GM12878 (cell line): ENCODE data around the gene HLX. TPM values are rescaled to one million over a fixed set of nuclear protein-coding genes. Genes with fewer than 3 reads are reported as not detected.

Experiments used
- ATAC-seq: fragments of 200-7000 bp; cut with Tn5 transposase; 3 replicates; pipeline ENCODE4 v1.9.1; 2020; ENCODE audit warnings: mild to moderate bottlenecking, moderate library complexity
- BruUV-seq: library from RNA; stranded (reverse); fragments of 400-500 nt; replicated peaks from 2 replicates; lab custom pipeline; 2021; lab: Mats Ljungman, UMichigan
- CTCF ChIA-PET: fragments of 300-600 bp; sonication (Branson Sonifier 250); formaldehyde crosslinking; extraction: SDS; loops from one replicate; lab custom pipeline; 2021; ENCODE audit warnings: inconsistent platforms; lab: Yijun Ruan, JAX
- POLR2A ChIA-PET: fragments of 350-600 bp; formaldehyde crosslinking; extraction: SDS; loops from one replicate; lab custom pipeline; 2021; ENCODE audit warnings: inconsistent platforms; lab: Charles Lee
- RAD21 ChIA-PET: fragments of 300-600 bp; sonication (Branson Sonifier 250); formaldehyde crosslinking; loops from one replicate; lab custom pipeline; 2023; ENCODE audit warnings: antibody characterized with exemption; ENCODE audit not compliant: unreplicated experiment; lab: Charles Lee
- SMC1A ChIA-PET: fragments of 300-600 bp; sonication (Branson Sonifier 250); formaldehyde crosslinking; loops from one replicate; lab custom pipeline; 2023; ENCODE audit not compliant: unreplicated experiment, uncharacterized antibody; lab: Charles Lee
- DNase-seq: peaks from one replicate; pipeline ENCODE4 v3.0.0-alpha.2; 2011; ENCODE audit warnings: low read depth, low spot score
- FAIRE-seq: peaks from 3 replicates; lab custom pipeline; 2011; peaks lifted over from hg19 to GRCh38; lab: Jason Lieb, UNC
- H2AFZ ChIP-seq: 2 replicates; pipeline ENCODE4 v1.6.0; 2011; ENCODE audit warnings: low read depth, low read length, control low read depth; ENCODE audit not compliant: control insufficient read depth
- H3K27ac ChIP-seq: 2 replicates; pipeline ENCODE4 v1.5.1; 2011; ENCODE audit warnings: control low read depth; ENCODE audit not compliant: control insufficient read depth, insufficient read depth
- H3K27me3 ChIP-seq, 2 experiments: replicated peaks in 1 of 2; 2 replicates each; pipeline versions ENCODE4 v1.6.0 to v1.6.1; 2011; ENCODE audit warnings: low read length in 1 of 2; ENCODE audit not compliant: control insufficient read depth in 2 of 2, insufficient read depth in 2 of 2
- H3K36me3 ChIP-seq, 2 experiments: 2 replicates each; pipeline ENCODE4 v1.5.1; 2011; ENCODE audit warnings: low read length in 1 of 2; ENCODE audit not compliant: control insufficient read depth in 2 of 2, insufficient read depth in 2 of 2
- H3K4me1 ChIP-seq: 2 replicates; pipeline ENCODE4 v1.6.1; 2011; ENCODE audit warnings: mild to moderate bottlenecking, low read length, moderate library complexity, mixed read lengths; ENCODE audit not compliant: control insufficient read depth, insufficient read depth
- H3K4me2 ChIP-seq: 2 replicates; pipeline ENCODE4 v1.6.0; 2011; ENCODE audit warnings: control low read depth; ENCODE audit not compliant: control insufficient read depth, insufficient read depth
- H3K4me3 ChIP-seq: fragments of 200-600 bp; sonication (generic); 2 replicates; pipeline ENCODE4 v1.5.1; 2016
- H3K79me2 ChIP-seq: 2 replicates; pipeline ENCODE4 v1.6.0; 2011; ENCODE audit warnings: low read length; ENCODE audit not compliant: control insufficient read depth, insufficient read depth
- H3K9ac ChIP-seq: 2 replicates; pipeline ENCODE4 v1.8.0; 2011; ENCODE audit warnings: low read length, control low read depth, mixed read lengths; ENCODE audit not compliant: control insufficient read depth, insufficient read depth
- H3K9me3 ChIP-seq: replicated peaks from 3 replicates; pipeline ENCODE4 v1.5.1; 2011; ENCODE audit warnings: mild to moderate bottlenecking, low read length; ENCODE audit not compliant: control insufficient read depth, insufficient read depth
- H4K20me1 ChIP-seq: 2 replicates; pipeline ENCODE4 v1.6.0; 2011; ENCODE audit not compliant: control insufficient read depth, insufficient read depth
- CREB1 ChIP-seq: IDR thresholded peaks from 2 replicates; pipeline ENCODE4 v1.6.1; 2012; ENCODE audit warnings: low read depth, mild to moderate bottlenecking, inconsistent platforms
- EZH2 ChIP-seq: IDR thresholded peaks from 2 replicates; pipeline ENCODE4 v1.6.1; 2012; ENCODE audit warnings: low read depth, mild to moderate bottlenecking, control low read depth, inconsistent platforms, low read length, borderline replicate concordance; ENCODE audit not compliant: control insufficient read depth
- IRF4 ChIP-seq: IDR thresholded peaks from 2 replicates; pipeline ENCODE4 v1.6.1; 2011; ENCODE audit warnings: low read depth, low read length
- KAT2A ChIP-seq: conservative IDR thresholded peaks from 2 replicates; pipeline ENCODE4 v1.6.1; 2011; ENCODE audit warnings: low read depth, low read length; ENCODE audit not compliant: control insufficient read depth
- MEF2A ChIP-seq: IDR thresholded peaks from 2 replicates; pipeline ENCODE4 v1.6.1; 2011; ENCODE audit warnings: low read depth, mild to moderate bottlenecking, low read length, moderate library complexity; ENCODE audit not compliant: insufficient read depth
- POLR2AphosphoS5 ChIP-seq: IDR thresholded peaks from 2 replicates; pipeline ENCODE4 v1.6.1; 2011; ENCODE audit warnings: mild to moderate bottlenecking, low read length, inconsistent platforms
- RFX5 ChIP-seq: IDR thresholded peaks from 2 replicates; pipeline ENCODE4 v1.6.1; 2011; ENCODE audit warnings: low read depth, low read length, improper control_type of control experiment
- SIX5 ChIP-seq: IDR thresholded peaks from 2 replicates; pipeline ENCODE4 v1.6.1; 2011; ENCODE audit warnings: mild to moderate bottlenecking, low read depth, low read length, moderate library complexity; ENCODE audit not compliant: severe bottlenecking
- SREBF2 ChIP-seq: IDR thresholded peaks from 2 replicates; pipeline ENCODE4 v1.6.1; 2012; ENCODE audit warnings: mild to moderate bottlenecking, low read length
- ZBTB11 ChIP-seq: fragments of 450-650 bp; formaldehyde crosslinking; IDR thresholded peaks from 2 replicates; pipeline ENCODE4 v1.5.0; 2022; ENCODE audit warnings: mild to moderate bottlenecking, missing genetic modification characterization
- ZNF207 ChIP-seq: fragments of 450-650 bp; IDR thresholded peaks from 2 replicates; pipeline ENCODE4 v1.6.1; 2014; ENCODE audit warnings: antibody characterized with exemption, mild to moderate bottlenecking, borderline replicate concordance
- WGBS: methylation state at CpG from one replicate; pipeline ENCODE4 v1.1.6; 2016; ENCODE audit warnings: low lambda C conversion rate; ENCODE audit not compliant: insufficient replicate concordance, insufficient coverage; ENCODE audit errors: missing lambda C conversion rate; 5-methylcytosine and 5-hydroxymethylcytosine counted together
- in situ Hi-C: fragments of 300-500 bp; cut with MboI; formaldehyde crosslinking; loops from 9 replicates; pipeline ENCODE4 v1.14.3; 2018; ENCODE audit warnings: mixed read lengths
- intact Hi-C: fragments of 100-400 bp; cut with micrococcal nuclease; formaldehyde crosslinking; loops from one replicate; pipeline ENCODE4 v1.14.2; 2022; ENCODE audit not compliant: unreplicated experiment
- polyA plus RNA-seq, 11 experiments: library from polyadenylated mRNA; depleted of rRNA in 4 of 11; unstranded in 6 of 11; stranded (reverse) in 5 of 11; fragments of >200 nt; fragmentation: Nextera tagmentation in 4 of 11; fragmentation: Illumina TruSeq in 1 of 11; extraction: Ambion mirVana in 4 of 11; extraction: Trizol in 1 of 11; gene quantifications; 1 replicate in 1 of 11; 2 replicates in 10 of 11; pipeline versions ENCODE4 v1.2.1 to v1.2.3, GENCODE V29; 2011 to 2016; ENCODE audit warnings: inconsistent platforms in 2 of 11, missing spikeins in 2 of 11, low read depth in 1 of 11
- total RNA-seq, 4 experiments: library from RNA; depleted of rRNA in 3 of 4; stranded (reverse); fragments of >200 nt in 3 of 4; fragmentation: Illumina TruSeq in 1 of 4; extraction: Trizol in 1 of 4; gene quantifications; 2 replicates each; pipeline versions ENCODE4 v1.2.1 to v1.2.3, GENCODE V29; 2013 to 2021

Gene HLX
- total and polyA plus RNA-seq, 10 of the 15 experiments (the other 5 are each of a cell fraction or from before 2014, with no cell fraction given): 0.11 to 2.3 (median 1.1) TPM

- no peak for ATAC-seq
- H3K27ac ChIP-seq: no peak overlapping the region
- no TSS peak for BruUV-seq
- no peaks in the 10 kb centered on the region for H4K20me1 ChIP-seq
- ChIA-PET SMC1A (no interaction called here), CTCF (no interaction called here), POLR2A (no interaction called here), RAD21 (no interaction called here)
- H3K27me3 ChIP-seq: no peaks in the 10 kb centered on the region
- no peaks in the 10 kb centered on the region for H3K79me2 ChIP-seq
- no peak overlapping the region for H3K4me3 ChIP-seq
- no peak overlapping the region for H2AFZ ChIP-seq
- FAIRE-seq: no peak
- H3K4me2 ChIP-seq: no peak overlapping the region
- H3K9me3 ChIP-seq: no peaks in the 10 kb centered on the region
- no peak for DNase-seq
- in situ Hi-C loops (no loop called here), intact Hi-C loops (no loop called here)
- TF ChIP-seq ZBTB11 (CRISPR knock-in tag): no peak
- no peaks in the 10 kb centered on the region for H3K36me3 ChIP-seq
- no peaks in the 10 kb centered on the region for H3K4me1 ChIP-seq
- no peak overlapping the region for H3K9ac ChIP-seq
- 19% methylated on average over 4 of the region's 4 CpGs for WGBS
These were observed 44.9 kb upstream of the HLX start for GRCh38 chr1:220834155-220834870.

DNA sequence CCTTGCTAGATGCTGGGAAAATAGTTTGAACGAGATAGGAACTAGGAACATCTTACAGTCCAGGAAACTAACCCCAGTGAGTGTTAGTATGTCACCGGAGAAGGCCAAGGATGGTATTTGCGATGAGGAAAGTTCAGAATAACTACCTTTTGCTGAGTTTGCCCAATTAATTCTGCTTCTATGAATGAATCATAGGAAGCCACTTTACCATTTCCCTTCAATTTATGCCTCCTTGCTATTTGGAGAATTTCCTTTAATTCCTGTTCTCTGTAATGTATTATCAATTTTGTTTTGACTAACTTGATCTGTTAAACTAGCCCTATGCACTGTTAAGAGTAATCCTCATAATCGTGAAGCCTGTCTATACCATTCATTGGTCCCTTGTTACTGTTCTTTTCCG lies 40.7 kb upstream of the HLX start:
- DNase-seq: no peak
- no peaks in the 10 kb centered on the region for H3K4me1 ChIP-seq
- H4K20me1 ChIP-seq: no peaks in the 10 kb centered on the region
- 32% methylated on average over 5 of the region's 5 CpGs for WGBS
- no peak overlapping the region for H2AFZ ChIP-seq
- intact Hi-C loops (no loop called here), in situ Hi-C loops (no loop called here)
- H3K27ac ChIP-seq: no peak overlapping the region
- no peaks in the 10 kb centered on the region for H3K27me3 ChIP-seq
- BruUV-seq: no TSS peak
- ATAC-seq: no peak
- no peak overlapping the region for H3K9ac ChIP-seq
- POLR2A ChIA-PET: no interaction called here
- H3K4me2 ChIP-seq: no peak overlapping the region
- CTCF ChIA-PET: no interaction called here
- H3K4me3 ChIP-seq: no peak overlapping the region
- H3K9me3 ChIP-seq: no peaks in the 10 kb centered on the region
- RAD21 ChIA-PET: no interaction called here
- H3K79me2 ChIP-seq: no peaks in the 10 kb centered on the region
- SMC1A ChIA-PET: no interaction called here
- no peaks in the 10 kb centered on the region for H3K36me3 ChIP-seq
- FAIRE-seq: no peak
- no peak for TF ChIP-seq MEF2A
- no peak for TF ChIP-seq SIX5
- TF ChIP-seq CREB1: no peak
- no peak for TF ChIP-seq POLR2AphosphoS5
- no peak for TF ChIP-seq ZNF207
- TF ChIP-seq EZH2: no peak
- no peak for TF ChIP-seq SREBF2
- no peak for TF ChIP-seq RFX5
- TF ChIP-seq IRF4: no peak
- no peak for TF ChIP-seq KAT2A
